ENCODE data around the gene FLOT1.

FLOT1 gene

DNA sequence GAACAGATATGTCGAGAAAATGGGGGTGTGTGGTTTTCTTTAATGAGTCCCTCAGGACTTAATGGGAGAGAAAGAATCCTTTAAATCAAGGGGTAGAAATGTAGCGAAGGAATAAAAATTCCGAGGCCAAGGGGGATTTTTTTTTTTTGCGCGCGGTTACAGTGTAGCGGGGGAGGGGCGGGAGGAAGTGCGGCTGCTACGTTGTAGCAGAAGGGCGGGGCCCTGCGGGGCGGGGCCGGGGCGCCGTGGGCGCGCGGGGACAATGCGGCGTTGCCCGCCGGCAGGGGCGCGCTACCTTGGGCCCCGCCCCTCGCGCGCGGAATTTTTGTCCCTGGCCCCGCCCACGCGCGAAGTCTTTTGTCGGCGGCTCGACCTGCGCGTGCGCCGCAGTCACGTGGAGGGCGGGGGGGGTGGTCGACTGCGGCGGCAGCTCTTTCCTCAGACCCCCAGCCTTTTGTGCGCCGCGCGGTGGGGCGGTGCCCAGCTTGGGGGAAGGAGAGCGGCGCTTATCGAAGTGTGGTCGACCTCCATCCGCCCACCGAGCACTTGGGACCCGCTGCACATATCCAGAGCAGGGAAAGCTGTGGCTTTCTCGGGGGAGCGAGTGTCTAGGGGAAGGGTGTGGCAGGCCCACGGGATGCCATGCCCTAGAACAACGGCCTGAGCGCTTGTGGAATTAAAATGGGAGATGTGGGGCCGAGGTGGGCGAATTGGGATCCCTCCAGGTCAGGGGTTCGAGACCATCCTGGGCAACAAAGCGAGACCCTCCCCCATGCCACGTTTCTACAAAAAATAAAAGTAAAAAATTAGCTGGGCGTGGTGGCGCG is 21.1 kb downstream of the FLOT1 start (continued):
- TF ChIP-seq GFI1B (tag by site-specific recombination; IDR thresholded peaks at IDR 0.05) = no peak
- TF ChIP-seq ZNF169 (tag by site-specific recombination; IDR thresholded peaks at IDR 0.05) = no peak
- TF ChIP-seq ZNF133 (tag by site-specific recombination; IDR thresholded peaks at IDR 0.05) = no peak
- TF ChIP-seq, protein P1, sequence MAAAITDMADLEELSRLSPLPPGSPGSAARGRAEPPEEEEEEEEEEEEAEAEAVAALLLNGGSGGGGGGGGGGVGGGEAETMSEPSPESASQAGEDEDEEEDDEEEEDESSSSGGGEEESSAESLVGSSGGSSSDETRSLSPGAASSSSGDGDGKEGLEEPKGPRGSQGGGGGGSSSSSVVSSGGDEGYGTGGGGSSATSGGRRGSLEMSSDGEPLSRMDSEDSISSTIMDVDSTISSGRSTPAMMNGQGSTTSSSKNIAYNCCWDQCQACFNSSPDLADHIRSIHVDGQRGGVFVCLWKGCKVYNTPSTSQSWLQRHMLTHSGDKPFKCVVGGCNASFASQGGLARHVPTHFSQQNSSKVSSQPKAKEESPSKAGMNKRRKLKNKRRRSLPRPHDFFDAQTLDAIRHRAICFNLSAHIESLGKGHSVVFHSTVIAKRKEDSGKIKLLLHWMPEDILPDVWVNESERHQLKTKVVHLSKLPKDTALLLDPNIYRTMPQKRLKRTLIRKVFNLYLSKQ (tag by site-specific recombination; IDR thresholded peaks at IDR 0.05; ENCODE audit: borderline replicate concordance) = no peak
- no peak for TF ChIP-seq ZNF426 (tag by site-specific recombination; IDR thresholded peaks at IDR 0.05)
- TF ChIP-seq ZBTB49 (tag by site-specific recombination; IDR thresholded peaks at IDR 0.05; ENCODE audit: low read depth) = no peak
- TF ChIP-seq ZNF362 (tag by site-specific recombination; IDR thresholded peaks at IDR 0.05) = peak; percentile 75; the same call in 1 of the 2 replicates
- TF ChIP-seq TSHZ1 (tag by site-specific recombination; IDR thresholded peaks at IDR 0.05; ENCODE audit: borderline replicate concordance) = no peak
- TF ChIP-seq ZNF843 (tag by site-specific recombination; IDR thresholded peaks at IDR 0.05) = peak; percentile 43
- TF ChIP-seq ZBTB48 (tag by site-specific recombination; IDR thresholded peaks at IDR 0.05) = no peak; the same call in 1 of the 2 replicates
- no peak for TF ChIP-seq ZNF112 (tag by site-specific recombination; IDR thresholded peaks at IDR 0.05)
- no peak for TF ChIP-seq ZNF248 (tag by site-specific recombination; IDR thresholded peaks at IDR 0.05)
- 0 out of 2 replicates have a peak, but pooled peaks have one; percentile 15 for TF ChIP-seq YY1 (tag by site-specific recombination; IDR thresholded peaks at IDR 0.05)
- 0 out of 2 replicates have a peak, but pooled peaks have one; percentile 69 for TF ChIP-seq ZNF501 (tag by site-specific recombination; IDR thresholded peaks at IDR 0.05)
- no peak for TF ChIP-seq ZNF792 (tag by site-specific recombination; IDR thresholded peaks at IDR 0.05)
- peak; percentile 40; the same call in 1 of the 2 replicates for TF ChIP-seq ZBTB21 (tag by site-specific recombination; IDR thresholded peaks at IDR 0.05)
- TF ChIP-seq BCL6B (tag by site-specific recombination; IDR thresholded peaks at IDR 0.05) = no peak
- TF ChIP-seq TRIM28 (IDR thresholded peaks at IDR 0.05; ENCODE audit: borderline replicate concordance, low read length) = no peak
- no peak for TF ChIP-seq ZNF555 (tag by site-specific recombination; conservative IDR thresholded peaks at IDR 0.05)
- TF ChIP-seq, protein P2, sequence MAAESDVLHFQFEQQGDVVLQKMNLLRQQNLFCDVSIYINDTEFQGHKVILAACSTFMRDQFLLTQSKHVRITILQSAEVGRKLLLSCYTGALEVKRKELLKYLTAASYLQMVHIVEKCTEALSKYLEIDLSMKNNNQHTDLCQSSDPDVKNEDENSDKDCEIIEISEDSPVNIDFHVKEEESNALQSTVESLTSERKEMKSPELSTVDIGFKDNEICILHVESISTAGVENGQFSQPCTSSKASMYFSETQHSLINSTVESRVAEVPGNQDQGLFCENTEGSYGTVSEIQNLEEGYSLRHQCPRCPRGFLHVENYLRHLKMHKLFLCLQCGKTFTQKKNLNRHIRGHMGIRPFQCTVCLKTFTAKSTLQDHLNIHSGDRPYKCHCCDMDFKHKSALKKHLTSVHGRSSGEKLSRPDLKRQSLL (tag by site-specific recombination; IDR thresholded peaks at IDR 0.05) = no peak; the same call in 1 of the 2 replicates
- TF ChIP-seq ZNF23 (tag by site-specific recombination; IDR thresholded peaks at IDR 0.05; ENCODE audit: borderline replicate concordance) = no peak
- 0 out of 2 replicates have a peak, but pooled peaks have one; percentile 16 for TF ChIP-seq ZFP37 (tag by site-specific recombination; IDR thresholded peaks at IDR 0.05)
- TF ChIP-seq ZNF114 (tag by site-specific recombination; IDR thresholded peaks at IDR 0.05) = no peak
- TF ChIP-seq ZFP69B (tag by site-specific recombination; IDR thresholded peaks at IDR 0.05) = no peak
- TF ChIP-seq MEIS1 (CRISPR knock-in tag; IDR thresholded peaks at IDR 0.05; ENCODE audit: borderline replicate concordance) = no peak
